Aorta (tissue), 5 donors: ENCODE results near the gene DIP2B. TPM values are rescaled to one million over a fixed set of nuclear protein-coding genes. Genes with fewer than 3 reads are reported as not detected.
"Not testable (repeated sequence)": the region's sequence is repeated elsewhere in the genome, so short reads cannot be mapped to it uniquely, and the experiment has no call there.

Source experiments
- ATAC-seq: fragments of 200-7000 bp; cut with Tn5 transposase; one replicate; pipeline ENCODE4 v1.9.1; 2022; ENCODE audit warnings: moderate library complexity; ENCODE audit not compliant: low FRiP score
- DNase-seq, 2 donors: peaks; one replicate each; pipeline ENCODE4 v3.0.0-alpha.2; 2020
- H3K27ac ChIP-seq, 2 donors: one replicate each; pipeline ENCODE4 v1.5.1; 2013; ENCODE audit warnings: low read length in 2 of 2, mild to moderate bottlenecking in 2 of 2, moderate library complexity in 2 of 2, control low read depth in 1 of 2, inconsistent platforms in 1 of 2, low read depth in 1 of 2
- H3K27me3 ChIP-seq, 2 donors: one replicate each; pipeline ENCODE4 v1.6.1; 2013; ENCODE audit warnings: control low read depth in 1 of 2, low read length in 1 of 2, mild to moderate bottlenecking in 1 of 2, moderate library complexity in 1 of 2; ENCODE audit not compliant: insufficient read depth in 2 of 2, control insufficient read depth in 1 of 2
- H3K36me3 ChIP-seq, 2 donors: one replicate each; pipeline ENCODE4 v1.6.1; 2013; ENCODE audit warnings: control low read depth in 1 of 2, low read length in 1 of 2, mild to moderate bottlenecking in 1 of 2; ENCODE audit not compliant: insufficient read depth in 2 of 2, control insufficient read depth in 1 of 2
- H3K4me1 ChIP-seq, 2 donors: one replicate each; pipeline ENCODE4 v1.6.1; 2013; ENCODE audit warnings: low read length in 2 of 2, control low read depth in 1 of 2, mild to moderate bottlenecking in 1 of 2, moderate library complexity in 1 of 2; ENCODE audit not compliant: insufficient read depth in 2 of 2, control insufficient read depth in 1 of 2
- H3K4me3 ChIP-seq, 2 donors: one replicate each; pipeline ENCODE4 v1.5.1; 2013; ENCODE audit warnings: low read length in 2 of 2, control low read depth in 1 of 2, mild to moderate bottlenecking in 1 of 2
- H3K9me3 ChIP-seq: one replicate; pipeline ENCODE4 v1.6.1; 2013; ENCODE audit warnings: mild to moderate bottlenecking, low read length; ENCODE audit not compliant: control insufficient read depth
- WGBS, 2 donors: extraction: QIAGEN DNeasy Blood & Tissue Kit; methylation state at CpG; one replicate each; pipeline ENCODE4 v1.1.7; 2013; 5-methylcytosine and 5-hydroxymethylcytosine counted together
- intact Hi-C, 2 donors: fragments of 100-400 bp; cut with DNase I; formaldehyde crosslinking; loops; one replicate each; pipeline versions ENCODE4 v1.14.2 to v1.15.0; 2022
- polyA plus RNA-seq, 2 donors: library from polyadenylated mRNA; stranded (reverse); fragments of 200-250 nt; gene quantifications; one replicate each; pipeline ENCODE4 v1.2.3, GENCODE V29; 2013
- total RNA-seq, 2 donors: library from RNA; stranded (reverse); fragmentation: NEBNext Ultra II Directional; extraction: Animal tissue kit (Norgen Biotek cat#: 25700); gene quantifications; one replicate each; pipeline ENCODE4 v1.2.1, GENCODE V29; 2021
- donor health status: healthy with polysubstance abuse.
- donor health status: Bipolar disorder and iron deficiency.
- donor health status: DM: no; HTN: no; CAD: no.
- donor health status: DM: no; HTN: no; CAD: no.
- donor health status: DM: yes; HTN: yes; CAD: no.

DIP2B gene
- total and polyA plus RNA-seq, 4 donors: 2.9 to 25.0 (median 10.2) TPM

GRCh38 chr12:50515587-50515986, 10.8 kb downstream of the DIP2B start:
- Histone ChIP-seq H3K27me3 (no peaks in the 10 kb centered on the region), H3K36me3 (no peaks in the 10 kb centered on the region), H3K4me3 (no peak overlapping the region), H3K9me3 (no peaks in the 10 kb centered on the region), H3K4me1 (peaks cover 0 to 1% of the 10 kb centered on the region in 2 donors), H3K27ac (no peak overlapping the region)
- ATAC-seq (no peak), DNase-seq (no peak)
- intact Hi-C loops: no loop called here
- 85 to 88% methylated on average over 2 of the region's 2 CpGs for WGBS, 2 donors

- DNase-seq (no peak), ATAC-seq (no peak)
- intact Hi-C loops: no loop called here
- H3K4me3 ChIP-seq: no peak overlapping the region
- H3K9me3 ChIP-seq: no peaks in the 10 kb centered on the region
- no peaks in the 10 kb centered on the region for H3K27me3 ChIP-seq
- H3K4me1 ChIP-seq: peaks cover 0 to 1% of the 10 kb centered on the region in 2 donors
- no peaks in the 10 kb centered on the region for H3K36me3 ChIP-seq
- no peak overlapping the region for H3K27ac ChIP-seq
- WGBS, 2 donors: 48 to 54% methylated on average over 3 of the region's 3 CpGs
These were observed 12.8 kb downstream of the DIP2B start for GRCh38 chr12:50517421-50518048.

GRCh38 chr12:50518090-50518489, 13.3 kb downstream of the DIP2B start:
- no peaks in the 10 kb centered on the region for H3K27me3 ChIP-seq
- no peaks in the 10 kb centered on the region for H3K36me3 ChIP-seq
- no peaks in the 10 kb centered on the region for H3K9me3 ChIP-seq
- H3K4me1 ChIP-seq: peaks cover 0 to 1% of the 10 kb centered on the region in 2 donors
- H3K27ac ChIP-seq: no peak overlapping the region
- DNase-seq (no peak), ATAC-seq (no peak)
- 94 to 96% methylated on average over 11 of the region's 11 CpGs for WGBS, 2 donors
- no peak overlapping the region for H3K4me3 ChIP-seq
- intact Hi-C loops: no loop called here

- WGBS, 2 donors: 99 to 100% methylated on average over 1 of the region's 1 CpG
- no peak for ATAC-seq
- H3K27me3 ChIP-seq: no peaks in the 10 kb centered on the region
- H3K4me3 ChIP-seq: no peak overlapping the region
- intact Hi-C loops: no loop called here
- H3K36me3 ChIP-seq: no peaks in the 10 kb centered on the region
- H3K27ac ChIP-seq: no peak overlapping the region
- DNase-seq: no peak
- no peaks in the 10 kb centered on the region for H3K9me3 ChIP-seq
- peaks cover 0 to 1% of the 10 kb centered on the region in 2 donors for H3K4me1 ChIP-seq
These were observed 14.6 kb downstream of the DIP2B start for GRCh38 chr12:50519353-50519752.

GRCh38 chr12:50520416-50521207, 15.8 kb downstream of the DIP2B start:
- H3K4me1 ChIP-seq: peaks cover 0 to 1% of the 10 kb centered on the region in 2 donors

GRCh38 chr12:50521781-50522180, 17.0 kb downstream of the DIP2B start:
- H3K4me3 ChIP-seq, H3K36me3 ChIP-seq, H3K27me3 ChIP-seq, intact Hi-C loops, H3K27ac ChIP-seq, H3K4me1 ChIP-seq, ATAC-seq, DNase-seq, H3K9me3 ChIP-seq: not testable (repeated sequence)
- 97% methylated on average over 4 of the region's 4 CpGs for WGBS, 2 donors

More at GRCh38 chr12:50520416-50521207, 15.8 kb downstream of the DIP2B start:
- Histone ChIP-seq H3K4me3 (no peak overlapping the region), H3K27me3 (no peaks in the 10 kb centered on the region), H3K27ac (no peak overlapping the region), H3K9me3 (no peaks in the 10 kb centered on the region), H3K36me3 (no peaks in the 10 kb centered on the region)
- intact Hi-C loops: no loop called here
- 49 to 55% methylated on average over 8 of the region's 8 CpGs for WGBS, 2 donors
- ATAC-seq (no peak), DNase-seq (no peak)

GRCh38 chr12:50523772-50524171, 19.0 kb downstream of the DIP2B start:
- DNase-seq (no peak), ATAC-seq (no peak)
- Histone ChIP-seq H3K4me1 (no peaks in the 10 kb centered on the region), H3K9me3 (no peaks in the 10 kb centered on the region), H3K4me3 (no peak overlapping the region), H3K36me3 (no peaks in the 10 kb centered on the region), H3K27ac (no peak overlapping the region), H3K27me3 (no peaks in the 10 kb centered on the region)
- WGBS, 2 donors: 96 to 99% methylated on average over 1 of the region's 1 CpG
- intact Hi-C loops: no loop called here

- H3K9me3 ChIP-seq: no peaks in the 10 kb centered on the region
- no peaks in the 10 kb centered on the region for H3K36me3 ChIP-seq
- H3K27ac ChIP-seq: no peak overlapping the region
- no peaks in the 10 kb centered on the region for H3K4me1 ChIP-seq
- no peaks in the 10 kb centered on the region for H3K27me3 ChIP-seq
- 98 to 100% methylated on average over 2 of the region's 2 CpGs for WGBS, 2 donors
- intact Hi-C loops: no loop called here
- H3K4me3 ChIP-seq: no peak overlapping the region
- ATAC-seq (no peak), DNase-seq (no peak)
These were observed 19.8 kb downstream of the DIP2B start for GRCh38 chr12:50524621-50525020.

GRCh38 chr12:50525422-50525821, 20.6 kb downstream of the DIP2B start:
- WGBS, 2 donors: 95 to 98% methylated on average over 2 of the region's 2 CpGs
- no peaks in the 10 kb centered on the region for H3K9me3 ChIP-seq
- no peaks in the 10 kb centered on the region for H3K27me3 ChIP-seq
- no peak overlapping the region for H3K27ac ChIP-seq
- ATAC-seq (no peak), DNase-seq (no peak)
- H3K4me3 ChIP-seq: no peak overlapping the region
- H3K4me1 ChIP-seq: no peaks in the 10 kb centered on the region
- no peaks in the 10 kb centered on the region for H3K36me3 ChIP-seq
- intact Hi-C loops: no loop called here
